ENCODE results near the gene SLC7A1. TPM values are rescaled to one million over a fixed set of nuclear protein-coding genes. Genes with fewer than 3 reads are reported as not detected.

SLC7A1 gene
- total RNA-seq, 3 donors from 2014 or later (not counting 1 experiment from before 2014, with no cell fraction given): 8.7 to 12.6 (median 10.2) TPM

- intact Hi-C loops (cut with micrococcal nuclease): no loop called here
- H3K27ac ChIP-seq (ENCODE audit: low read length): no peak overlapping the region
- H3K4me3 ChIP-seq (ENCODE audit: low read length): no peak overlapping the region
- WGBS (ENCODE audit: insufficient coverage): 94% methylated on average over 5 of the region's 5 CpGs
- DNase-seq (no peak), ATAC-seq (no peak)
- Mint-ChIP-seq H3K36me3 (no peaks in the 10 kb centered on the region), H3K4me3 (no peak overlapping the region), H3K4me1 (peaks cover 20 to 30% of the 10 kb centered on the region in 2 donors), H3K27ac (no peak overlapping the region), H3K27me3 (ENCODE audit: low read depth in 2 of 2) (no peaks in the 10 kb centered on the region), H3K9me3 (no peaks in the 10 kb centered on the region)
- H3K9me3 ChIP-seq (ENCODE audit: control insufficient read depth, insufficient read depth, low read length): no peaks in the 10 kb centered on the region
- H3K4me1 ChIP-seq (ENCODE audit: control insufficient read depth, insufficient read depth, low read length): peaks cover 17% of the 10 kb centered on the region
- peaks cover 20% of the 10 kb centered on the region for H3K36me3 ChIP-seq (ENCODE audit: control insufficient read depth, insufficient read depth, low read length)
- no peaks in the 10 kb centered on the region for H3K27me3 ChIP-seq (ENCODE audit: control insufficient read depth, insufficient read depth, low read length)
- TF ChIP-seq CTCF (IDR thresholded peaks at IDR 0.05): no peak
Measured at GRCh38 chr13:29527916-29528315, 67.6 kb downstream of the SLC7A1 start.

- 83% methylated on average over 8 of the region's 8 CpGs for whole genome bisulfite sequencing (ENCODE audit: insufficient coverage)
- Histone ChIP-seq H3K27me3 (ENCODE audit: control insufficient read depth, insufficient read depth, low read length) (no peaks in the 10 kb centered on the region), H3K27ac (ENCODE audit: low read length) (no peak overlapping the region), H3K4me3 (ENCODE audit: low read length) (no peak overlapping the region), H3K36me3 (ENCODE audit: control insufficient read depth, insufficient read depth, low read length) (peaks cover 20% of the 10 kb centered on the region), H3K9me3 (ENCODE audit: control insufficient read depth, insufficient read depth, low read length) (no peaks in the 10 kb centered on the region), H3K4me1 (ENCODE audit: control insufficient read depth, insufficient read depth, low read length) (peaks cover 17% of the 10 kb centered on the region)
- DNase-seq (no peak), ATAC-seq (no peak)
- intact Hi-C loops (cut with micrococcal nuclease): no loop called here
- H3K27me3 Mint-ChIP-seq (ENCODE audit: low read depth in 2 of 2): no peaks in the 10 kb centered on the region
- TF ChIP-seq CTCF (IDR thresholded peaks at IDR 0.05): no peak
- H3K36me3 Mint-ChIP-seq: no peaks in the 10 kb centered on the region
- no peak overlapping the region for H3K27ac Mint-ChIP-seq
- H3K4me1 Mint-ChIP-seq: peaks cover 20 to 26% of the 10 kb centered on the region in 2 donors
- no peak overlapping the region for H3K4me3 Mint-ChIP-seq
- no peaks in the 10 kb centered on the region for H3K9me3 Mint-ChIP-seq
Measured at GRCh38 chr13:29527511-29527910, 68.0 kb downstream of the SLC7A1 start.

GRCh38 chr13:29526741-29527140, 68.7 kb downstream of the SLC7A1 start:
- Mint-ChIP-seq H3K27me3 (ENCODE audit: low read depth in 2 of 2) (no peaks in the 10 kb centered on the region), H3K4me3 (no peak overlapping the region), H3K36me3 (no peaks in the 10 kb centered on the region), H3K27ac (no peak overlapping the region), H3K4me1 (peaks cover 20 to 23% of the 10 kb centered on the region in 2 donors), H3K9me3 (no peaks in the 10 kb centered on the region)
- WGBS (ENCODE audit: insufficient coverage): 95% methylated on average over 14 of the region's 14 CpGs
- Histone ChIP-seq H3K9me3 (ENCODE audit: control insufficient read depth, insufficient read depth, low read length) (no peaks in the 10 kb centered on the region), H3K36me3 (ENCODE audit: control insufficient read depth, insufficient read depth, low read length) (peaks cover 19% of the 10 kb centered on the region), H3K27me3 (ENCODE audit: control insufficient read depth, insufficient read depth, low read length) (no peaks in the 10 kb centered on the region), H3K4me3 (ENCODE audit: low read length) (no peak overlapping the region), H3K4me1 (ENCODE audit: control insufficient read depth, insufficient read depth, low read length) (peaks cover 17% of the 10 kb centered on the region), H3K27ac (ENCODE audit: low read length) (no peak overlapping the region)
- intact Hi-C loops (cut with micrococcal nuclease): no loop called here
- ATAC-seq: no peak
- no peak for TF ChIP-seq CTCF (IDR thresholded peaks at IDR 0.05)
- no peak for DNase-seq

GRCh38 chr13:29525757-29526156, 69.7 kb downstream of the SLC7A1 start:
- Histone ChIP-seq H3K27ac (ENCODE audit: low read length) (no peak overlapping the region), H3K4me3 (ENCODE audit: low read length) (no peak overlapping the region), H3K4me1 (ENCODE audit: control insufficient read depth, insufficient read depth, low read length) (peaks cover 16% of the 10 kb centered on the region), H3K36me3 (ENCODE audit: control insufficient read depth, insufficient read depth, low read length) (peaks cover 23% of the 10 kb centered on the region), H3K9me3 (ENCODE audit: control insufficient read depth, insufficient read depth, low read length) (no peaks in the 10 kb centered on the region), H3K27me3 (ENCODE audit: control insufficient read depth, insufficient read depth, low read length) (no peaks in the 10 kb centered on the region)
- WGBS (ENCODE audit: insufficient coverage): 94% methylated on average over 7 of the region's 7 CpGs
- ATAC-seq: no peak
- Mint-ChIP-seq H3K27me3 (ENCODE audit: low read depth in 2 of 2) (no peaks in the 10 kb centered on the region), H3K4me3 (no peak overlapping the region), H3K4me1 (peaks cover 19 to 20% of the 10 kb centered on the region in 2 donors), H3K9me3 (no peaks in the 10 kb centered on the region), H3K36me3 (no peaks in the 10 kb centered on the region), H3K27ac (no peak overlapping the region)
- TF ChIP-seq CTCF (IDR thresholded peaks at IDR 0.05): no peak
- no peak for DNase-seq
- intact Hi-C loops (cut with micrococcal nuclease): no loop called here
